HCT116 (cell line): ENCODE measurements around the gene THRA. TPM values are rescaled to one million over a fixed set of nuclear protein-coding genes. Genes with fewer than 3 reads are reported as not detected.

Source experiments
- ATAC-seq: fragments of 200-7000 bp; cut with Tn5 transposase; 2 replicates; pipeline ENCODE4 v1.9.1; 2020; ENCODE audit warnings: mild to moderate bottlenecking, moderate library complexity
- BruUV-seq: library from RNA; stranded (reverse); fragments of 400-500 nt; replicated peaks from 2 replicates; lab custom pipeline; 2021; lab: Mats Ljungman, UMichigan
- CTCF ChIA-PET: fragments of 300-600 bp; sonication (Branson Sonifier 250); formaldehyde crosslinking; loops from one replicate; lab custom pipeline; 2021; ENCODE audit warnings: antibody characterized with exemption; lab: Charles Lee
- POLR2A ChIA-PET: fragments of 300-600, 350-600 bp; sonication (Branson Sonifier 250); formaldehyde crosslinking; loops from one replicate; lab custom pipeline; 2021; ENCODE audit warnings: antibody characterized with exemption; lab: Charles Lee
- RAD21 ChIA-PET, 2 experiments: fragments of 300-600 bp; sonication (Branson Sonifier 250); formaldehyde crosslinking; loops; one replicate each; lab custom pipeline; 2023; ENCODE audit warnings: low total read pairs in 2 of 2; ENCODE audit not compliant: uncharacterized antibody in 2 of 2, unreplicated experiment in 2 of 2, low non-redundant PET in 1 of 2; lab: Charles Lee
- DNase-seq: peaks from one replicate; pipeline ENCODE4 v3.0.0-alpha.2; 2010; ENCODE audit warnings: low read depth, low spot score
- H2AFZ ChIP-seq: fragments of 200-600 bp; shearing (Covaris generic), sonication (generic); 2 replicates; pipeline ENCODE4 v1.6.1; 2017; ENCODE audit warnings: low read depth, mixed run types, mixed read lengths, antibody characterized with exemption, low read length; ENCODE audit not compliant: poor library complexity, severe bottlenecking
- H3K27ac ChIP-seq: 2 replicates; pipeline ENCODE4 v1.5.1; 2012; ENCODE audit warnings: low read depth, low read length
- H3K27me3 ChIP-seq: fragments of 200-600 bp; sonication (generic); 2 replicates; pipeline ENCODE4 v1.6.1; 2016; ENCODE audit warnings: mixed run types, low read length, mixed read lengths; ENCODE audit not compliant: insufficient read depth
- H3K36me3 ChIP-seq, 2 experiments: fragments of 200-500 bp in 1 of 2; fragments of 200-600 bp in 1 of 2; sonication (Bioruptor generic) in 1 of 2; sonication (generic) in 1 of 2; 2 replicates each; pipeline versions ENCODE4 v1.5.1 to v1.6.1; 2014 to 2016; ENCODE audit warnings: low read length in 2 of 2, inconsistent platforms in 1 of 2, mixed read lengths in 1 of 2, mixed run types in 1 of 2; ENCODE audit not compliant: insufficient read depth in 2 of 2, control insufficient read depth in 1 of 2
- H3K4me1 ChIP-seq, 2 experiments: fragments of 200-600 bp in 1 of 2; sonication (generic) in 1 of 2; 2 replicates each; pipeline versions ENCODE4 v1.5.1 to v1.6.1; 2012 to 2017; ENCODE audit warnings: low read length in 2 of 2, inconsistent platforms in 1 of 2, mild to moderate bottlenecking in 1 of 2, mixed read lengths in 1 of 2, mixed run types in 1 of 2, moderate library complexity in 1 of 2; ENCODE audit not compliant: insufficient read depth in 2 of 2, control insufficient read depth in 1 of 2
- H3K4me2 ChIP-seq: fragments of 200-600 bp; sonication (generic); 2 replicates; pipeline ENCODE4 v1.6.1; 2017; ENCODE audit warnings: mixed run types, low read length, mixed read lengths
- H3K4me3 ChIP-seq, 2 experiments: fragments of 200-600 bp in 1 of 2; sonication (generic) in 1 of 2; replicated peaks in 1 of 2; 2 replicates each; pipeline ENCODE4 v1.5.1; 2011 to 2016; ENCODE audit warnings: low read length in 2 of 2, control low read depth in 1 of 2, low read depth in 1 of 2, mild to moderate bottlenecking in 1 of 2, mixed read lengths in 1 of 2, mixed run types in 1 of 2
- H3K79me2 ChIP-seq: fragments of 200-600 bp; sonication (generic); 2 replicates; pipeline ENCODE4 v1.6.1; 2017; ENCODE audit warnings: mild to moderate bottlenecking, mixed run types, low read length, moderate library complexity, mixed read lengths; ENCODE audit not compliant: insufficient read depth
- H3K9ac ChIP-seq: fragments of 200-600 bp; sonication (generic); 2 replicates; pipeline ENCODE4 v1.6.1; 2016; ENCODE audit warnings: low read length, mixed read lengths
- H3K9me2 ChIP-seq: fragments of 200-600 bp; sonication (generic), shearing (Covaris generic); 2 replicates; pipeline ENCODE4 v1.6.1; 2017; ENCODE audit warnings: mixed run types, mild to moderate bottlenecking, moderate library complexity; ENCODE audit not compliant: insufficient read depth
- H3K9me3 ChIP-seq, 2 experiments: fragments of 200-500 bp in 1 of 2; fragments of 200-600 bp in 1 of 2; sonication (Bioruptor generic) in 1 of 2; sonication (generic) in 1 of 2; 2 replicates each; pipeline ENCODE4 v1.6.1; 2014 to 2017; ENCODE audit warnings: low read length in 2 of 2, mixed read lengths in 2 of 2, inconsistent platforms in 1 of 2, low read depth in 1 of 2, mild to moderate bottlenecking in 1 of 2, mixed run types in 1 of 2, moderate library complexity in 1 of 2; ENCODE audit not compliant: control insufficient read depth in 1 of 2, insufficient read depth in 1 of 2
- H4K20me1 ChIP-seq: fragments of 200-600 bp; sonication (generic), shearing (Covaris generic); 2 replicates; pipeline ENCODE4 v1.6.1; 2017; ENCODE audit warnings: mixed run types, mild to moderate bottlenecking, moderate library complexity; ENCODE audit not compliant: insufficient read depth
- SIN3A ChIP-seq: IDR thresholded peaks from 2 replicates; pipeline ENCODE4 v1.6.1; 2012; ENCODE audit warnings: low read depth
- ZBTB33 ChIP-seq: IDR thresholded peaks from 2 replicates; pipeline ENCODE4 v1.6.1; 2011; ENCODE audit warnings: mild to moderate bottlenecking, low read length, moderate library complexity; ENCODE audit not compliant: insufficient replicate concordance; ENCODE audit errors: extremely low read depth
- intact Hi-C: fragments of 100-400 bp; cut with micrococcal nuclease; formaldehyde crosslinking; loops from 2 replicates; pipeline ENCODE4 v1.10.0; 2022
- total RNA-seq: library from RNA; stranded (reverse); gene quantifications from one replicate; pipeline ENCODE4 v1.2.1, GENCODE V29; 2021; ENCODE audit not compliant: unreplicated experiment

THRA gene
- total RNA-seq, 1 experiment from 2014 or later, result 23.3 TPM

GRCh38 chr17:40028595-40028994 lies 34.2 kb upstream of the THRA start:
- peaks cover 24 to 38% of the 10 kb centered on the region in 2 experiments; a peak in 3 of 4 replicates for H3K36me3 ChIP-seq
- H3K79me2 ChIP-seq, result no peaks in the 10 kb centered on the region
- no peak overlapping the region for H2AFZ ChIP-seq
- no peak overlapping the region for H3K27ac ChIP-seq
- DNase-seq, result no peak
- no peaks in the 10 kb centered on the region for H4K20me1 ChIP-seq
- H3K9me2 ChIP-seq, result no peaks in the 10 kb centered on the region
- TF ChIP-seq SIN3A, result no peak
- TF ChIP-seq ZBTB33, result no peak
- TF ChIP-seq, all 23 proteins: peak for 0
- ChIA-PET POLR2A (interaction anchor here (1.1 kb wide), 1 partner anchor 72 kb away, joined by 3 read pairs; the partner anchor contains the start of gene NR1D1), CTCF (interaction anchor here (0.7 to 1.6 kb wide), 2 partner anchors 58 to 85 kb away, joined by 3 to 9 read pairs; no protein-coding TSS in a partner anchor), RAD21 (no interaction called here)
- H3K4me2 ChIP-seq, result no peak overlapping the region
- peaks cover 2 to 15% of the 10 kb centered on the region in 2 experiments; a peak in 2 of 4 replicates for H3K4me1 ChIP-seq
- H3K9me3 ChIP-seq, result no peaks in the 10 kb centered on the region
- no peak overlapping the region for H3K4me3 ChIP-seq
- H3K9ac ChIP-seq, result no peak overlapping the region
- no TSS peak for BruUV-seq
- no peak for ATAC-seq
- H3K27me3 ChIP-seq, result no peaks in the 10 kb centered on the region
- intact Hi-C loops, result loop anchor here (5.0 kb wide), 1 partner anchor 59 kb away; no protein-coding TSS in a partner anchor

DNA sequence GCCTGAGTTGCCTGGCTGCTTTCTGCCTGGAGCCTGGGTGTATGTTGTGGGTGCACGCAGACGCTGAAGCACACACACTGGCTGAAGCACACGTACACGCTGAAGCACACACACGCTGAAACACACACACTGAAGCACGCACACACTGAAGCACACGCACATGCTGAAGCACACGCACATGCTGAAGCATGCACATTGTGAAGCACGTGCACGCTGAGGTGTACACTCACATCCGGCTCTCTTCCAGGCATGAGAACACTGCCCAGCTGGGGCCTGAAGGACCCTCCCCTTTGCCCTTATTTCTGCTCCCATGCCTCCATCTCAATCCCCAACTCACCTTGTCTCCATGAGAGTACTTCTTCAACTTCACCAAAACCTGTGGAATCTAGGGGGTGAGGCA lies 31.1 kb upstream of the THRA start:
- intact Hi-C loops, result no loop called here
- Histone ChIP-seq H3K4me1 (peaks cover 0 to 6% of the 10 kb centered on the region in 2 experiments; a peak in 1 of 4 replicates), H3K9ac (no peak overlapping the region), H3K79me2 (no peaks in the 10 kb centered on the region), H2AFZ (no peak overlapping the region), H4K20me1 (no peaks in the 10 kb centered on the region)
- ChIA-PET RAD21 (no interaction called here), POLR2A (no interaction called here)
- DNase-seq, result no peak
- no peak for TF ChIP-seq ZBTB33
- TF ChIP-seq, all 23 proteins: peak for 0
- Histone ChIP-seq H3K4me2 (no peak overlapping the region), H3K4me3 (no peak overlapping the region), H3K27ac (no peak overlapping the region), H3K36me3 (peaks cover 19 to 26% of the 10 kb centered on the region in 2 experiments; a peak in 3 of 4 replicates), H3K9me2 (no peaks in the 10 kb centered on the region), H3K27me3 (no peaks in the 10 kb centered on the region), H3K9me3 (no peaks in the 10 kb centered on the region)
- ATAC-seq, result no peak
- CTCF ChIA-PET, result no interaction called here
- no TSS peak for BruUV-seq
